Glutamatergic neuron (in vitro differentiated cells): ENCODE results near the gene L2HGDH. TPM values are rescaled to one million over a fixed set of nuclear protein-coding genes. Genes with fewer than 3 reads are reported as not detected.

ENCODE experiments used
- DNase-seq: peaks from one replicate; pipeline ENCODE4 v3.0.0; 2022
- H3K27ac Mint-ChIP-seq: one replicate; pipeline ENCODE4 v1.8.0; 2020; ENCODE audit warnings: mild to moderate bottlenecking, mixed read lengths, inconsistent platforms; ENCODE audit not compliant: unreplicated experiment
- H3K27me3 Mint-ChIP-seq: one replicate; pipeline ENCODE4 v1.8.0; 2020; ENCODE audit warnings: mild to moderate bottlenecking, moderate library complexity, mixed read lengths, inconsistent platforms; ENCODE audit not compliant: unreplicated experiment
- H3K36me3 Mint-ChIP-seq: one replicate; pipeline ENCODE4 v1.8.0; 2020; ENCODE audit warnings: mild to moderate bottlenecking, mixed read lengths, inconsistent platforms; ENCODE audit not compliant: unreplicated experiment
- H3K4me1 Mint-ChIP-seq: one replicate; pipeline ENCODE4 v1.8.0; 2020; ENCODE audit warnings: mild to moderate bottlenecking, low read depth, mixed read lengths, inconsistent platforms; ENCODE audit not compliant: unreplicated experiment
- H3K4me3 Mint-ChIP-seq: one replicate; pipeline ENCODE4 v1.8.0; 2020; ENCODE audit warnings: mild to moderate bottlenecking, mixed read lengths, inconsistent platforms; ENCODE audit not compliant: unreplicated experiment
- H3K9me3 Mint-ChIP-seq: one replicate; pipeline ENCODE4 v1.8.0; 2020; ENCODE audit warnings: mild to moderate bottlenecking, moderate library complexity, mixed read lengths, inconsistent platforms; ENCODE audit not compliant: unreplicated experiment
- CTCF ChIP-seq: fragments of 200-600 bp; sonication (generic); IDR thresholded peaks from one replicate; pipeline ENCODE4 v1.5.0; 2021; ENCODE audit not compliant: partially characterized antibody, unreplicated experiment
- total RNA-seq: library from RNA; stranded (reverse); fragmentation: NEBNext Ultra II Directional; extraction: Animal tissue kit (Norgen Biotek cat#: 25700); gene quantifications from one replicate; pipeline ENCODE4 v1.2.1, GENCODE V29; 2021; ENCODE audit not compliant: unreplicated experiment

L2HGDH gene
- total RNA-seq, 1 donor from 2014 or later = 6.7 TPM

DNA sequence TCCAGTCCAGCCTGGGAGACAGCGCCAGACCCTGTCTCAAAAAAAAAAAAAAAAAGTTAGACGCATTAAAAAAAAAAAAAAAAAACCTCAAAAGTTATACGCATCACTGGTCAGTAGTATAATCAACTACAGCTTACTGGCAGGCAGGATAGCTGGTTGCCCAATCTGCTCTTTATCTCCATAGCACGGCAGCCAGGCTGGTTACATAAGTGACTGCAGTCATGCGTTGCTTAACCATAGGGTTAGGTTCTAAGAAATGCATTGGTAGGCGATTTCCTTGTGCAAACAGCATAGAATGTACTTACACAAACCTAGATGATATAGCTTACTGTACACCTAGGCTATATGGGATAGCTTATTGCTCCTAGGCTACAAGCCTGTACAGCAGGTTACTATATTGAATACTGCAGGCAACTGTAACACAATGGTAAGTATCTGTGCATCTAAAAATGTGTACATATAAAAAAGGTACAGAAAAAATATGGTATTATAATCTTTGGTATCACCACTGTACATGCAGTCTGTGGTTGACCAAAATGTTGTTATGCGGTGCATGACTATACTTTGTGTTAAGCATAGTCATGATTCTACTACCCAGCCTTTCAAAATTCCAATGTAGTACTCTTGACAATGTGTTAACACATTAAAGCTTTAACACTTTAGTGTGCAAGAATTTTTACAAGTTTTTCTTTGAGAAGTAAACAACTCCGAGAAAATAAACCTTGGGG, 8.1 kb downstream of the L2HGDH start:
- Mint-ChIP-seq H3K9me3 (no peaks in the 10 kb centered on the region), H3K4me3 (no peak overlapping the region), H3K4me1 (no peaks in the 10 kb centered on the region), H3K27ac (no peak overlapping the region), H3K36me3 (no peaks in the 10 kb centered on the region), H3K27me3 (no peaks in the 10 kb centered on the region)
- no peak for DNase-seq
- TF ChIP-seq CTCF = no peak

- Mint-ChIP-seq H3K36me3 (no peaks in the 10 kb centered on the region), H3K27ac (no peak overlapping the region), H3K27me3 (no peaks in the 10 kb centered on the region), H3K4me3 (no peak overlapping the region), H3K4me1 (no peaks in the 10 kb centered on the region), H3K9me3 (no peaks in the 10 kb centered on the region)
- DNase-seq = no peak
- TF ChIP-seq CTCF = no peak
These were observed 10.1 kb downstream of the L2HGDH start for GRCh38 chr14:50301914-50302313.

- Mint-ChIP-seq H3K9me3 (no peaks in the 10 kb centered on the region), H3K27me3 (no peaks in the 10 kb centered on the region), H3K27ac (no peak overlapping the region), H3K4me3 (no peak overlapping the region), H3K4me1 (no peaks in the 10 kb centered on the region), H3K36me3 (no peaks in the 10 kb centered on the region)
- no peak for TF ChIP-seq CTCF
- DNase-seq = no peak
These were observed 12.4 kb downstream of the L2HGDH start for GRCh38 chr14:50299585-50299984.

- Mint-ChIP-seq H3K4me1 (no peaks in the 10 kb centered on the region), H3K4me3 (no peak overlapping the region), H3K36me3 (peaks cover 4% of the 10 kb centered on the region), H3K27ac (no peak overlapping the region), H3K9me3 (no peaks in the 10 kb centered on the region), H3K27me3 (no peaks in the 10 kb centered on the region)
- TF ChIP-seq CTCF = no peak
- DNase-seq = no peak
These were observed 21.7 kb downstream of the L2HGDH start for GRCh38 chr14:50290306-50290705.

GRCh38 chr14:50288146-50288545, 23.9 kb downstream of the L2HGDH start:
- Mint-ChIP-seq H3K27me3 (no peaks in the 10 kb centered on the region), H3K36me3 (no peaks in the 10 kb centered on the region), H3K27ac (no peak overlapping the region), H3K4me3 (no peak overlapping the region), H3K4me1 (no peaks in the 10 kb centered on the region), H3K9me3 (no peaks in the 10 kb centered on the region)
- DNase-seq = no peak
- TF ChIP-seq CTCF = no peak
